HG03442 (cell line): Measurements from ENCODE around the gene SSBP1.
"Not testable (repeated sequence)": the region's sequence is repeated elsewhere in the genome, so short reads cannot be mapped to it uniquely, and the experiment has no call there.

ENCODE experiments used
- ATAC-seq: cut with Tn5 transposase; IDR thresholded peaks from one replicate; pipeline ENCODE4 v1.9.1; 2021; ENCODE audit warnings: mild to moderate bottlenecking, moderate library complexity; ENCODE audit not compliant: unreplicated experiment

SSBP1 gene

GRCh38 chr7:141708351-141708750, 29.8 kb upstream of the SSBP1 start, which contains the start of gene WEE2:
Gene WEE2, plus strand, starts transcription at chr7:141708353. Its CDS starts 406 bp downstream, at chr7:141708759.
- ATAC-seq, result no peak

DNA sequence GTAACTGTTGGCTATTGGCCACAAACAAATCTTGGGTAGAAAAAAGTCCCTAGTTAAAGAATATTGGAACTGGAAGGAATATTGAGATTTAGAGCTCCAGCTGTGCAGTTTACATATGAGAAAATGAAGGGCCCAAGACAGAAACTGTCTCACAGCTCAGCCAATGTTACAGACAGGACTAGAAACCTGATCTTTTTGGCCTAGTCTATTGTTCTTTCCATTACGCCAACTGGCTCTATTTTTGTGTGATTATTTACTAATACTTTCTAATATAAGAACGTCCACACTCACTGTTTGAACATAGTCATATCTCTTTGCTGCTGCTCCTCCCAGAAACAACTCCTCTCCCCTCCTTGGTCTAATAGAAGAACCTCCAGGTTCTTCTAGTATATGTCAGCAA, 28.8 kb upstream of the SSBP1 start:
- ATAC-seq, result no peak

DNA sequence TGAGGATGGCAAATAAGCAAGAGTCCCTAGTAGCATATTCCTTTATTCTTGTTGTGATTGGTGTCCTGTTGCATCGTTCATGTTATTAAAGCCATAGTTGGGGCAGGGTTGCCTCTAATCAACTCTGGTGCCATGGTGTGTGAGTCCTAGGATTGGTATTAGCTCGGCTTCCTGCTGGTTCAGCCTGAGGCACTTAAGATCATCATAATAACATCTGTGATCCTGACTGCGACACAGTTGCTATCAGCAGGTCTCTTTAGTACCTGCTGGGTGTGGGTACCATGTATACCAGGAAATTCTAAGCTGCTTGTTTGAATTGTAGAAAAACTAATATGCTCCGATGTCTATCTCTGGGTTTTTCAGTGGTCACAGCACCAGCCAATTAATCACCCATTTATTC, 28.4 kb upstream of the SSBP1 start:
- no peak for ATAC-seq

DNA sequence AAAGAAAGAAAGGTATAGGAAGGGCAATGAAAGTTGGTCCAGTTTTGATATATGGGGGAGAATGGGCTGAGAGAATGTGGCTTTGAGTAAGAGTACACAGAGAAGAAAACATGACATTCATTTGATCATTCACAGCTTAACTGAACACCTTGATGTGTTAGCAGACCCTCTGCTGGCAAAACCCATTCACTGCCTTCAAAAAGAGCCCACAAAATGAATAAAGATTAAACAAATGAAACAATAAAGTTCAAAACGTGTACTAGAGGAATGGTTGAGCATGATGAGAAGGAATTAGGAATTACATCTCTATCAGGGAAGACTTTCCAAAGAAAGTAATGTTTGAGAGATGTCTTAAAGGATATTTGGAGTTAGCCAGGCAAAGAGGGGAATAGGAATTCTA, 27.9 kb upstream of the SSBP1 start:
- no peak for ATAC-seq

DNA sequence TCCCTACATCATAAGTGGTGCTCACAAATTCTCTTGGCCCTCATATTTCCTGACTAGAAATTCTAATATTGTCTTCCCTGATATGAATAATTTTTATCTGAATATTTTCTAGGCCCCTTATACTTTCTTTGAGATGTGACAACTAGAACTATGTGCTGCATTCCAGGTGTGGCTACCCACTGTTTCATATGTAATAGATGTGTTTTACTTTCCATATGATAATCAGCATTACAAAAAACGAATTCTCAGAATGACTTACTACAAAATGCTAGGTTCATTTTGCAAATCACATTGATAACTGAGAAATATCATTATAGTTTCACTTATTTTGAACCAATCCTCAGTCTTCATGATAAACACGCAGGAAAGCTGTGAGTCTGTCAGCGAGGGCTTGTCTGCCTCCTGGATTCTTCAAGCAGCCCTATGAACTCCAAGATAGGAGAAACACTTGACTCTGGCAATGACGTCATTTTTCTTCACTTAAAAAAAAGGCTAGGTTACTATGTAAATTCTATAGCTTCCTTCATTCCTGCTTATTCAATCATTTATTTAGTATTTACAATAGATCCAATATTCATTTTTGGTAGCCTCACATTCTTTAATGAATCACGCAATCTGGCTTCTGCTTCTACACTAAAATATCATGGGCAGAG, 25.4 kb upstream of the SSBP1 start:
- ATAC-seq, result no peak

DNA sequence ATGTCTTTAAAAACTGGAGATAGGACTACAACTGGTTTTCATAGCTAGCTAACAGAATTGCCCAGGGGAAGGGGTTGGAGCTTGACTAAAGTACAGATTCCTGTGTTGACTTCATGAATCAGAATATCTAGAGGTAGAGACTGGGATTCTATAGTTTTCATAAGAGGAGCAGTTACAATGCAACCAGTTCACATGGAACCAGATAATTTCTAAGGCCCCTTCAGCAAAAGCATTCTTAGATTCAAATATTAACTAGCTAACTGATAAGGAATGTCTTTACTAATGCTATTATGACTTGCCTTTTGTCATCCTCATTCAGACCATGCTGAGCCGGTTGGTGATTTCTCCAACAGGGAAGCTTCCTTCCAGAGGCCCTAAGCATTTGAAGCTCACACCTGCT, 24.3 kb upstream of the SSBP1 start:
- ATAC-seq, result no peak

- ATAC-seq, result no peak
Measured at GRCh38 chr7:141714571-141714970, 23.6 kb upstream of the SSBP1 start.

- no peak for ATAC-seq
Measured at GRCh38 chr7:141715018-141715417, 23.1 kb upstream of the SSBP1 start.

DNA sequence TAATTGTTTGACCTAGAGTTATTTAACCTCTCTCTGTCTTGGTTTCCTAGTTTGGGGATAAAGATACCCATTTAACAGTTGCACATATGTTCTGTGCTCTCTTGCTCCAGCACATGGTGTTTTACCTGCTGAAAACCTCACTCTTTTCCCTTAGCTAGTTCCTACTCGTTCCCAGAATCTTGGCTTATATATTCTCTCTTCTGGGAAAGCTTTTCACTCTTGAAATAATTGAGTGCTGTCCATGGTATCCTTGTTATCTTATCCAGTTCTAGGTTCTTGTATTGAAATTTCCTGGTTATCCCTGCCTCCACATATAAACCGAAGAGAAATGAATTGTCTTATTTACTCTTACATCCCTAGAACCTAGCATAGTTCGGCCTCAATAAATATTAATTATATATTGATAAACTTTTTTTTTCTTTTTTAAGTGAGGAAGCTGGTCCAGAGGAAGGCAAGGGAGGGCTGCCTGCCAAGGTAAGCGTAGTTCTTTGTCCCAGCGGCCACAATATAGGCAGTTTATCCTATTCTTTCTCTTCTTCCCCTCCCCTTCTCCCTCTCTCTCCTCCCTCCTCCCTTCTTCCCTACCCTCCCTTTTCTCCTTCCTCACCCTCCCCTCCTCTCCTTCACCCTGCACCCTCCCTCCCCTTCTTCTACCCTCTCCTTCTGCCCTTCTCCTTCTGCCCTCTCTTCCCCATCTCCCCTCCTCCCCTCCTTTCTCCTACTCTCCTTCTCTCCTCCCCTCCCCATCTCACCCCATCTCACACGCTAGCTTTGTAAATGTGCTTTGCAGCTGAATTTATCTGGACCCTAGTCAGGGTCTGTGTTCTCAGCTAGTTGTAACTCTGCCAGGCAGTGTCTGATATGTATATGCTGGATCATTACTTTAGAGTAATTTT, 22.1 kb upstream of the SSBP1 start:
- ATAC-seq, result no peak

DNA sequence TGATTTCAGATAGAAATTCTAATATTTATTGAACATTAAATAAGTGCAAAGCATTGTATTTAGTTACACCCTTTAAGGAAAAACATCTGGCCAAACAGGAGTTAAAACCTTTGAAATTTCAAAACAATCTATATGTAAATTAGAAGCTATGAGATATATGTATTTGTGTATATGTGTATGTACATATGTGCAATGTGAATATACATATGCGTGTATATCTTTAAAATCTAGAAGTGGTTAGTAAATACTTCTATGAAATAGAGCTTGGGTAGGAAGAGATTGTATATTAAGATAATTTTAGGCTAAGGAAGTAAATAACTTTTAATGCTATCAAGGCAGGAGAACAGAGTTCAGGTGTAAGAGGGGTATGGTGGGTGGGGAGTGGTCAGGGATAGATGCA, 20.7 kb upstream of the SSBP1 start:
- no peak for ATAC-seq

- no peak for ATAC-seq
Measured at GRCh38 chr7:141722529-141722928, 15.6 kb upstream of the SSBP1 start.

GRCh38 chr7:141729020-141729419, 9.1 kb upstream of the SSBP1 start:
- no peak for ATAC-seq

DNA sequence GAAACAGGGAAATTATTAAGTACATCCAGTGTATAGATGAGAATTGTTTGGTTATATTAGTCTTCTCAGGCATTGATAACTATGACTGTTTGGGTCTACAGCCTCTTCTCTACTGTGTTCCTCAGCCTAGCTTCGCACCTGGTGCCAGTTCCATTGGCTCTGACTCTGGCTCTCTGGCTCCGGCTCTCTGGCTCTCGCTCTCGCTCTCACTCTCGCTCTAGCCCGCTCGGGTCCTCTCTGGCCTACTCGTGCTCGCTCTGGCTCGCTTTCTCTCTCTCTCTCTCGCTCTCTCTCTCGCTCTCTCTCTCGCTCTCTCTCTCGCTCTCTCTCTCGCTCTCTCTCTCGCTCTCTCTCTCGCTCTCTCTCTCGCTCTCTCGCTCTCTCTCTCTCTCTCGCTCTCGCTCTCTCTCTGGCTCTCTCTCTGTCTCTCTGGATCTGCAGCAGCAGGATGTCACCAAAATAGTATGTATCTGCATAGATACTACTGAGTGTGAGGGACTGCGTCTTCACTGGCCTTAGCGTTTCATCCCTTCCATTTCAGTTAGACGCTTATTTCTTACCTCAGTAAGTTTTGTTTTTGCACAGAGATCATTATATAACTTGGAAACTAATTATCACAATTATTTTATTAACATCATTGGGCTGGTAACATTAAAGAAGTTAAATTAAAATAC, 6.5 kb upstream of the SSBP1 start:
- no peak for ATAC-seq

- no peak for ATAC-seq
Measured at GRCh38 chr7:141737118-141737835, 881 bp upstream of the SSBP1 start.

GRCh38 chr7:141738592-141739013, 445 bp downstream of the SSBP1 start:
- ATAC-seq, result no peak

DNA sequence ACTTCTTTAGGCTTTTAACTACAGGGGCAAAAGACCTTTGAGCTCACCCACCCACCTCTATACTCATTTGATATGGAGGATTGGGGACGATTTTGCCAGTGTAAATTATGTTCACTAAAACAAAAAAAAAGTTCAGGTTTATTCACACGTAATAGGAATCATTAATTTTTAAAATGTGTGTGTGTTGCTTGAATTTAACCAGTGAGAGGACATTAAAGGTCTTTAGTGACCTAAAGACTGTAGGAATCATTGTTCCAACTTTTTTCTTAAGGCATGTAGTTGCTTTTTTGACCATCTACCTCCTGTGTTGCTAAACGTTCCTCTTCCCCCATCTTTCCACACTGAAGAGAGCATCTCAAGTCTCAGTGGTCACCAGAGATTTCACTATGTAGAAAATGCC, 1.1 kb downstream of the SSBP1 start:
- ATAC-seq, result no peak

GRCh38 chr7:141742229-141742628, 4.1 kb downstream of the SSBP1 start:
- ATAC-seq, result no peak

DNA sequence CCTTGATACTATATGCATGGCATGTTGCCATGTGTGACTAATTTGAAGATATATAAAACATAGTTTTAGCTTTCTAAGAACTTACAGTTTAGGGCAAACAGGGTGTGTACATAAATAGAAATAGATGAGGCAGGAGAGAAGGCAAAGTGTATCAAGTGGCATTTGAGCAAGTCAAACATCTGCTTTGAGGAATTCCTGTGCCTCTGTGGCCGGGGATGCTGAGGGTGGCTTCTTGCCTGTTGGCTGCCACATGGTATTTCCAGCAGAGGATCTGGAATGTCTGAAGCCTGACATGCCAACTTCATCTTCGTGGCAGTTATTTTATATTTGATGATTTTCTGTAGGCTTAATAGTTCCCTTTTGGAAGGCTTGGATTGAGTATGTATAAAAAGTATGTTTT, 6.0 kb downstream of the SSBP1 start:
- ATAC-seq, result no peak

DNA sequence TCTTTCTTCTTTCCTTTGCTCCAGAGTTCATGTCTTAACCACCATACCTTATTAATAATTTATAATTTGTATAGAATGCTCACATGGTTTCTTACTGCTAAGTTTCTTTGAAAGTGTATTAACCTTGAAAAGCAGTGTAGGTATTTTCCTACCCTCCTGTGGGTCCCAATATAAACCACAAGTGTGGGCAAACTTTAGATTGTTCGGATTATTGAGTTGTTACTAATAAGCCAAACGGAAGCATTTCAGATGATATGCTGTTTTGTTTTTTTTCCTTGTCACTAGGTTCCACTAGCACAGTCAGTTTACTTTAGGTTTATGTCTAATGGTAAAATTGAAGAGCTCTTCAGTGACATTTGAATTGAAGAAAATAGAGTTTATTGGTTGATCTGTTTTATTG, 10.2 kb downstream of the SSBP1 start:
- no peak for ATAC-seq

GRCh38 chr7:141751904-141752303, 13.7 kb downstream of the SSBP1 start:
- not testable (repeated sequence) for ATAC-seq

GRCh38 chr7:141752634-141753033, 14.5 kb downstream of the SSBP1 start:
- ATAC-seq, result no peak
